Right renal cortex interstitium (tissue), 3 donors: Measurements from ENCODE around the gene C2orf78. TPM values are rescaled to one million over a fixed set of nuclear protein-coding genes. Genes with fewer than 3 reads are reported as not detected.

Experiments used
- DNase-seq, 3 donors: peaks; one replicate each; pipeline ENCODE4 v3.0.0-alpha.2; 2013; ENCODE audit warnings: low read depth in 3 of 3, low spot score in 2 of 3
- polyA plus RNA-seq, 3 donors: library from polyadenylated mRNA; unstranded; fragments of 120-200 nt; gene quantifications; one replicate each; pipeline ENCODE4 v1.2.1, GENCODE V29; 2013; ENCODE audit not compliant: insufficient read length in 3 of 3

C2orf78 gene
- polyA plus RNA-seq, 3 donors: not detected

- no peak for DNase-seq
Measured at GRCh38 chr2:73837847-73838585, 54.0 kb downstream of the C2orf78 start.

- DNase-seq: no peak
Measured at GRCh38 chr2:73838889-73839534, 55.0 kb downstream of the C2orf78 start.

GRCh38 chr2:73839653-73840411 is 55.8 kb downstream of the C2orf78 start:
- DNase-seq: no peak

- no peak for DNase-seq
Measured at GRCh38 chr2:73841912-73842738, 58.1 kb downstream of the C2orf78 start.

- no peak for DNase-seq
Measured at GRCh38 chr2:73842739-73843019, 58.7 kb downstream of the C2orf78 start.

- DNase-seq: no peak
Measured at GRCh38 chr2:73844087-73844486, 60.1 kb downstream of the C2orf78 start.

- no peak for DNase-seq
Measured at GRCh38 chr2:73850009-73850408, 66.0 kb downstream of the C2orf78 start.

GRCh38 chr2:73851274-73851673 is 67.3 kb downstream of the C2orf78 start:
- DNase-seq: no peak

- DNase-seq: no peak
Measured at GRCh38 chr2:73852020-73852419, 68.0 kb downstream of the C2orf78 start.

- no peak for DNase-seq
Measured at GRCh38 chr2:73855526-73855925, 71.5 kb downstream of the C2orf78 start.

GRCh38 chr2:73856214-73856613 is 72.2 kb downstream of the C2orf78 start:
- no peak for DNase-seq

GRCh38 chr2:73859721-73860586 is 76.0 kb downstream of the C2orf78 start:
- no peak for DNase-seq

GRCh38 chr2:73862987-73863386 is 79.0 kb downstream of the C2orf78 start:
- DNase-seq: no peak

Other genes with a start within 250 kb of the C2orf78 start
- gene NAT8, start 141.8 kb upstream of the C2orf78 start, polyA plus RNA-seq: 10 to 100 TPM; 23.9 to 27.5 (median 26.7) TPM
- gene TPRKB, start 46.8 kb upstream of the C2orf78 start, polyA plus RNA-seq: 10 to 100 TPM; 71.6 to 87.9 (median 78.6) TPM
- gene DUSP11, start 4.1 kb upstream of the C2orf78 start, polyA plus RNA-seq: 10 to 100 TPM; 32.3 to 33.8 (median 33.3) TPM
- gene STAMBP, start 44.8 kb downstream of the C2orf78 start, polyA plus RNA-seq: 10 to 100 TPM; 62.4 to 69.3 (median 64.2) TPM
- under 1 TPM; 0.64 to 0.93 (median 0.65) TPM for gene ACTG2, start 108.8 kb downstream of the C2orf78 start, polyA plus RNA-seq
- gene DGUOK, start 142.7 kb downstream of the C2orf78 start, polyA plus RNA-seq: 10 to 100 TPM; 59.3 to 66.9 (median 61.7) TPM
- gene TET3, start 200.7 kb downstream of the C2orf78 start, polyA plus RNA-seq: 10 to 100 TPM; 22.3 to 22.9 (median 22.6) TPM